GM20431 (cell line): ENCODE measurements around the gene TMEM236.

Experiments used
- in situ Hi-C: fragments of 300-500 bp; cut with MseI, MboI; formaldehyde crosslinking; loops from one replicate; pipeline ENCODE4 v1.15.0; 2020; ENCODE audit warnings: low sequenced_read_pairs; ENCODE audit not compliant: unreplicated experiment

The TMEM236 gene

GRCh38 chr10:17737027-17737965 is 14.7 kb upstream of the TMEM236 start:
- in situ Hi-C loops: no loop called here

GRCh38 chr10:17740668-17741067 is 11.3 kb upstream of the TMEM236 start:
- in situ Hi-C loops: loop anchor here (10.0 kb wide), 1 partner anchor 136 kb away; no protein-coding TSS in a partner anchor

GRCh38 chr10:17742918-17743317 is 9.1 kb upstream of the TMEM236 start:
- in situ Hi-C loops: loop anchor here (10.0 kb wide), 1 partner anchor 138 kb away; no protein-coding TSS in a partner anchor

- in situ Hi-C loops: loop anchor here (10.0 kb wide), 1 partner anchor 139 kb away; no protein-coding TSS in a partner anchor
These were observed 8.6 kb upstream of the TMEM236 start for GRCh38 chr10:17743437-17743836.

GRCh38 chr10:17744341-17744861 is 7.6 kb upstream of the TMEM236 start:
- in situ Hi-C loops: loop anchor here (10.0 kb wide), 1 partner anchor 140 kb away; no protein-coding TSS in a partner anchor

- in situ Hi-C loops: loop anchor here (10.0 kb wide), 1 partner anchor 143 kb away; no protein-coding TSS in a partner anchor
These were observed 4.0 kb upstream of the TMEM236 start for GRCh38 chr10:17747883-17748550.

- in situ Hi-C loops: loop anchor here (10.0 kb wide), 1 partner anchor 145 kb away; no protein-coding TSS in a partner anchor
These were observed 2.1 kb upstream of the TMEM236 start for GRCh38 chr10:17749890-17750289.

GRCh38 chr10:17756557-17757217 is 4.7 kb downstream of the TMEM236 start:
- in situ Hi-C loops: no loop called here

- in situ Hi-C loops: no loop called here
These were observed 6.2 kb downstream of the TMEM236 start for GRCh38 chr10:17758200-17758599.

GRCh38 chr10:17758896-17759295 is 6.9 kb downstream of the TMEM236 start:
- in situ Hi-C loops: no loop called here

- in situ Hi-C loops: no loop called here
These were observed 12.1 kb downstream of the TMEM236 start for GRCh38 chr10:17764142-17764541.

GRCh38 chr10:17765602-17766001 is 13.6 kb downstream of the TMEM236 start:
- in situ Hi-C loops: no loop called here

- in situ Hi-C loops: no loop called here
These were observed 14.7 kb downstream of the TMEM236 start for GRCh38 chr10:17766731-17767130.

GRCh38 chr10:17768496-17768895 is 16.5 kb downstream of the TMEM236 start:
- in situ Hi-C loops: no loop called here

- in situ Hi-C loops: no loop called here
These were observed 17.0 kb downstream of the TMEM236 start for GRCh38 chr10:17768957-17769356.

GRCh38 chr10:17771017-17771416 is 19.0 kb downstream of the TMEM236 start:
- in situ Hi-C loops: no loop called here

- in situ Hi-C loops: no loop called here
These were observed 27.8 kb downstream of the TMEM236 start for GRCh38 chr10:17779784-17780183.

- in situ Hi-C loops: no loop called here
These were observed 28.7 kb downstream of the TMEM236 start for GRCh38 chr10:17780727-17781126.

- in situ Hi-C loops: no loop called here
These were observed 29.9 kb downstream of the TMEM236 start for GRCh38 chr10:17781856-17782255.
